DMS 273 (cell line): ENCODE measurements around the gene EWSR1.

Source experiments
- DNase-seq: peaks from one replicate; lab custom pipeline; 2025; ENCODE audit not compliant: unreplicated experiment; lab: John Stamatoyannopoulos, UW

EWSR1 gene

DNA sequence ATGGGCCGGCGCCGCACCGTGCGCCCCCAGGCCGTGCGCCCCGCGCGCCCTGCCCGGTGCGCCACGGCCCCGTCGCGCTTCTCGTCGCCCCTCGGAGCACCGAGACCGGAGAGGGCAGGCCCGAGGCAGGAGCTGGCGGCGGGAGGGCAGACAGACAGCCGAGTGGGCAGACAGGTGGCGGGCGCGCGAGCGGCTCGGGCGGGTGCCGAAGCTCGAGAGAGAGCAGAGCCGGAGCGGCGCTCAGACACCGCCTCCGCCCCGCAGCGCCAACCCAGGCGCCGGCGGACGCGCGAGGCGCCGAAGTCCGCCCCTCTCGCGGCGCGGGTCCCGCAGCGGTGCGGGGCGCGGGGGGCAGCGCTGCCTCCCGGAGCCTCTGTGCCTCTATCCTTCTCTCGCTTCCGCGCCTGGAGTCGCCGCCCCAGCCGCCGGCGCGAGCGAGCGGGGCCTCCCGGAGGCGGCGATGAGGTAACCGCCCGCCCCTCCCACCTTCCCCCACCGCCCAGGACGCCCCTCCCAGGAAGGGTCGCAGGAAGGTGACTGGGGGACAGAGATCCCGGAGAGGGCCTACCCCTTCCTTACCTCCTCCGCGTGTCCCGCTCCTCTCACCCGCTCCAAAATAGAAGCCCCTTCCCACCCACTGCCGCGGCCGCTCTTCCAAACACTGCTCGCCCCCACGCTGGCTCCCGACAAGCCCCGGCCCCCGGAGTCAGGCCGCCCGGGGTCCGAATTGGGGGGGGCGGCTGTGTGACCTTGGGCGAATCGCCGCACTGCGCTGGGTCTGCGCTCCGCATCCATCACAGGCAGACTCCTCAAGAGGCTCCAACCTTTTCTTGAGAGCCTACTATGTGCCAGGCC is 47.4 kb downstream of the EWSR1 start, which contains the start of gene RASL10A:
Gene RASL10A (minus strand): TSS at position 412 of the 855 bp plus-strand sequence. CDS start 451 bp downstream, outside the sequence.
- peak; percentile 63 for DNase-seq

DNA sequence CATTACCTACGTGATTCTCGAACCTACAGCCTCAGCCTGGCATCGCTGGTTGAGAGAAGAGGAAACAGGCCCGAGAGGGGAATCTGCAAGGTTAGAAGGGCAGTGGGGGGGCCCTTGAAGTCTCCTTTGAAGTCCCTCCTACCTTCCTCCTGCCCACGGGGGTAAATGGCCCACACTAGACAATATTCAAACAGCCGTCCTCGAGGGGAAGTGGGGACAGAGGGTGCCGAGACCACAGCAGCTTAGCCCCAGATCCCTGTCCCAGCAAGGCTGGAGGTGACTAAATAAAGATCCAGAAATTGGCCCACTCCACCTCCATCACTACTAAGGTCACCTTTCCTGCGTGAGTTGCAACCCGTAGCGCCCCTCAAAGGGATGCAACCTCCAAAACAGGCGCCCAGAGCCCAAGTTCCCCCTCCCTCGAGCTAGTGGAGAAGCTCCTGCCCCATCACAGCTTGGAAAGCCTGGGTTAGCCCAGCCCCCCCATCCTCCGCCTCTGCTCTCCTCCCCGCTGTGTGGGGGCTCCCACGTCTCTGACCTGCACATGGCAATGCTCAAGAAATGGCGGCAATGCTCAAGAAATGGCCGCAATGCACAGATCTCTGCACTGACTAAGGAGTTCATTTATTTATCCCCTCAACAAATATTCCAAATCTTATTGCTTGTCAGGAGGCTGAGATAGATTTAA is 48.2 kb downstream of the EWSR1 start:
- DNase-seq = no peak

DNA sequence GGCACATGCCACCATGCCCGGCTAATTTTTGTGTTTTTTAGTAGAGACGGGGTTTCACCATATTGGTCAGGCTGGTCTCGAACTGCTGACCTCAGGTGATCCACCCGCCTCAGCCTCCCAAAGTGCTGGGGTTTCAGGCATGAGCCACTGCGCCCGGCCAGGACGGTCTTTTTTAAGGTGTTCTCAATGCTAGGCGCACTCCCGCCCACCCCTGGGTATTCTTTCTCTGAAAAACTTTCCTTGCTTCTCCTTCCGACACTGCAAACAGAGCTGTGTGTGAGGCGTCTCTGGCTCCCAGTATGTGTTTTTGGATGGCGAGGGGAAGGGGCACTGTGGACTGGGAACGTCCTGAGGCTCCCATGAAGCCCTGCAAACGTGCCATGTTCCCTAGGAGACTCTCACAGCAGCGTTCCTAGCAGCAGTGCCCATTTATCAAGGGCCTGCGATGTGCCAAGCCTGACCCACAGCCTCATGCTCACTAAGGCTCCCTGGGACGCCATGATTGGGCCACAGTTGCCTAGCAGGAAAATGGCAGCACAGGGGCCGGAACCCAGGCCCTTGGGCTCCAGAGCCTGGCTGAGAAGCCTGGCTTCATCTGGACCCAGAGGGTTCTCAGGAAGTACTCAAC is 49.9 kb downstream of the EWSR1 start:
- no peak for DNase-seq

DNA sequence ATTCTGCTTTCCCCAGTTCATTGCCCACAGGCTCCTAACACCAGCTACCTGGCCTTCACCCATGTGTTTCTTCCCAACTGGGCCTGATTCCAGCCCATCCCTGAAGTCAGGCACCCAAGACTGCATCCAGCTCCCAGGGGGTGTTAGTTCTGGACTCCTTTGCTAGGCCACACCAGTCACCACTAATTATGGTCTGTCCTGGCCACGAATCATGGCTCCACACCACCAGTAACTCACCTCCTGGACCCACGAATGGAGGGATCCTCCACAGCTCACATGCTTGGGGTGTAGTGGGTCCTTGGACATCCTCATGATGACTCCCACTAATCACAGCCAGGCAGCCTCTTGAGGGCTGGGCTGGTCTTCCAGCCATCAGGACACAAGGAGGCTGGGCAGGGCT is 51.0 kb downstream of the EWSR1 start:
- no peak for DNase-seq

DNA sequence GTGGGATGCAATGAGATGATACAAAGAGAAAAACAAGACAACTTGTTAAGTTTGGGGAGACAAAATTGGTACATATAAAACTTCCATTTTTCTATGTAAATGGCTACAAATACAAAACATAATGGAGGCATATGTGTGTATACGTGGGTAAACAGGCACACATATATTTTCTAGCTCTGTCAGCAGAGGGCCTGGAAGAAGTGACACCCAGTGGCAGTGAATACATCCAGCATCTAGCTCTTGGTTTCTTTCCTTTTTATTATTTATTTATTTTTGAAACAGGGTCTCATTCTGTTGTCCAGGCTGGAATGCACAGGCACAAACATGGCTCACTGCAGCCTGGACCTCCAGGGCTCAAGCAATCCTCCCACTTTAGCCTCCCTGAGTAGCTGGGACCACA is 52.5 kb downstream of the EWSR1 start:
- DNase-seq = peak; percentile 41

DNA sequence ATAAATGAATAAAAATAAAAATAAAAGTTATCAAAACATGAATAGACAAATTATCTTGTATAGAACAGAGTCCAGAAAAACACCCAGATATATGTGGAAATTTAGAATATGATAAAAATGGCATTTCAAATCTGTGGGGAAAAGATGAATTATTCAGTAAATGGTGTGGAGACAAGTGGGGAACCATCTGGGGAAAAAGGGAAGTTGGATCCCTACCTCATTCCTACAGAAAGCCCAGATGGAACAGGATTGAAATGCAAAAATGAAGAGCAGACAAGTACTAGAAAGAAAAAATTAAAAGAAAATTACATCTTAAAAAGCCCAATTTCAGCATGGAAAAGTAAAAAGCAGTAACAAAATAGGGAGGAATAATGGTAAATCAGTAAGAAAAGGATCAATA is 55.6 kb downstream of the EWSR1 start:
- no peak for DNase-seq

DNA sequence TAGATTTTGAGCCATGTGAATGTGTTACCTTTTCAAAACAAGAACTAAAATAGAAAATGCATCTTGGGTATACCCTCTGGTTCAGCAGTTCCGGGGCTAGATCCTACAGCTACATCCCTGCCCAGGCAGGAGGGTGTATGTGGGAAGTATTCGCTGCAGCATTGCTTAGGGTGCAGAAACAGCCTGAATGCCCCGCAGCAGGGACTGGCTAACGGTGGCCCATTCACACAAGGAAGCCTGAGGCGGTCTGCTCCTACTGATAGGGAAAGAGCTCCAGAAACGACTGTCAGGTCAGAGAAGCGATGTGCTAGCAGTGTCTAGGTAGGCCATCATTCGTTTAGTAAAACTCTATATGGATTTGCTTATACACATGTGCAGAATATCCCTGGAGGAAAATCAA is 57.3 kb downstream of the EWSR1 start:
- no peak for DNase-seq

DNA sequence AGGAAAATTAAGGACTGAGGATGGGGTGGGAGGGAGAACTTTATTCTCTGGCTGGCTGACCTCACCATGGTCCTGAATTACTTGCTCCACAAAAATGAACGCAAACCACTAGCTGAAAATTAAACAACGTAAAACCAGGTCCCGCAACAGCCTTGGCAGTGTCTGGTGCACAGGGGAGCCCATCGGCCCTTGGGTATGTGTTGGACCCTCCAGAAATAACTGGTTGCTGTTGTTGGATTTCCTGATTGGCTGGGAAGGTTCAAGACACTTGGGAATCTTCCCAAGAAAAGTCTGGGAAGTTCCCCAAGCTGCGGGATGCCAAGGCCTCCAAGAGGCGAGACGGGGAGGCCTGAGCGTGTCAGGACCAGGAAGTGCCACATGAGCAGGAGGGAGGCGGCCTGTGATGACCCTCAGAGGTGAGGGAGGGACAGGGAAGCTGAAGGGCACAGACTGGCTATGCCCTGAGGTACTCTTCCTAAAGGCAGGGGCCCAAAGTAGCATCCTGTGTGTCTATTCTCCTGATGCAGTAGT is 57.8 kb downstream of the EWSR1 start:
- no peak for DNase-seq

DNA sequence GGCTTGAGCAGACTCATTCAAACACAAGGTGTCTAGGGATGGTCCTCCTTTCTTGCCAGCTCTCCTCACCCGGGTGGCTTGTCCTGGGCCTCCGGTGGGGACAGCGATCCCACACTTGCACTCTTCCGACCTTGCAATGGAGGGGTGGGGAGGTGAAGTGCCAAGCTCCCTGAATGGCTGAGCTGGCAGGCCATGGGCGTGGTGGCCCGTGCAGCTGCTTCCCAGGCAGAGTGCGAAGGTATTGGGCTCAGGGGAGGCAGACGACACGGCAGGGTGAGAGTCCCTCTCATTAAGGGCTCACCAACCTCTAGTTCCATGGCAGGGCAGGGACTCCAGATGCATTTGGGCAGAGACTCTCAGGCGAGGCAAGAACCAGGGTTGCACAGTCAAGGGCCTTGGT is 58.4 kb downstream of the EWSR1 start:
- no peak for DNase-seq

DNA sequence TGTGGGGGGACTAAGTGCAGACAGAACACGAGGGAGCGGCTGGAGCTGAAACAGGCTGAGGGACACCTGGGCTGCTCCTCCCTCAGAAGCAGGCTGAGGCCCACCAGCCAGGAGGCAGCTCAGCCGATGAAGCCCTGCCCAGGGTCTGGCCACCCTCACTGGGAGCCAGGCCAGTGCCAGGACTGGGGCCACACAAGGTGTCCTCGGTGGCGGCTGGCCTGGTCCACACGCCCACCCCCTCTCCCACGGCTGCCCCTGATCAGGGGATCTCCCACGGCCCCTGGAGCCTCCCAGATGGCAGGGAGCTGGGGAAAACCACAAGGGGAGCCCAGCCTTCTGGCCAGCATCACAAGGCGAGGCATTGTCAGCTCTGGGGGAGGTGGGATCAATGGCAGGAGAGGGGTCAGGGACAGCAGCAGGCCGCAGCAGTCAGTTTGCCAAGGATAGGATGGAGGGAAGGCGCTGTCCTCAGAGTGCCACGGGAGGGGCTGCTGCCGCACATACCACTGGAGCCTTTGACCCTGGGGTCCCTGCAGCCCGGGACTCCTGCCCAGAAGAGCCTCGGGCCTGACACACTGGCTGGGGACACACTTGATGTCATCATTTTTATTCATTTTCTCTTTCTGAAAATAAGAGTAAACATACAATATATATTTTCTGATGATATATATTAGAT is 59.2 kb downstream of the EWSR1 start:
- no peak for DNase-seq

DNA sequence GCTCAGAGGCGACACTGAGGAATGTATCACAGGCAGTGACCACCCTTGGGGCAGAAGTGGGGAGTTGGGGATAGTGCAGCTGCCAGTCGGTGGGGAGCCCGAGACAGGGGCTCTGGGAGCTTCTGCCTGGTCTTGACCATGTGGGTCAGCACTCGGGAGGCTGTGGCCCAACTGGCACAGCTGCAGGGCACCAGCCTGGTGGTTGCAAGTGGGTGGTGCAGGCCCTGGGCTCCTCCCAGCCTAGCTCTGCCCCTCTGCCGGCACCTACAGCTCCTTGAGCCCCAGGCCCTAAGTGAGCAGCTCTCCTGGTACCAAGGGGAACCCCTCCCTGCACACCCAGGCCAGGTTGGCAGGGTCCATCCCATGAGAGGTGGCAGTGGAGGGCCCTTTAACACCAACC is 60.0 kb downstream of the EWSR1 start:
- peak; percentile 44 for DNase-seq

DNA sequence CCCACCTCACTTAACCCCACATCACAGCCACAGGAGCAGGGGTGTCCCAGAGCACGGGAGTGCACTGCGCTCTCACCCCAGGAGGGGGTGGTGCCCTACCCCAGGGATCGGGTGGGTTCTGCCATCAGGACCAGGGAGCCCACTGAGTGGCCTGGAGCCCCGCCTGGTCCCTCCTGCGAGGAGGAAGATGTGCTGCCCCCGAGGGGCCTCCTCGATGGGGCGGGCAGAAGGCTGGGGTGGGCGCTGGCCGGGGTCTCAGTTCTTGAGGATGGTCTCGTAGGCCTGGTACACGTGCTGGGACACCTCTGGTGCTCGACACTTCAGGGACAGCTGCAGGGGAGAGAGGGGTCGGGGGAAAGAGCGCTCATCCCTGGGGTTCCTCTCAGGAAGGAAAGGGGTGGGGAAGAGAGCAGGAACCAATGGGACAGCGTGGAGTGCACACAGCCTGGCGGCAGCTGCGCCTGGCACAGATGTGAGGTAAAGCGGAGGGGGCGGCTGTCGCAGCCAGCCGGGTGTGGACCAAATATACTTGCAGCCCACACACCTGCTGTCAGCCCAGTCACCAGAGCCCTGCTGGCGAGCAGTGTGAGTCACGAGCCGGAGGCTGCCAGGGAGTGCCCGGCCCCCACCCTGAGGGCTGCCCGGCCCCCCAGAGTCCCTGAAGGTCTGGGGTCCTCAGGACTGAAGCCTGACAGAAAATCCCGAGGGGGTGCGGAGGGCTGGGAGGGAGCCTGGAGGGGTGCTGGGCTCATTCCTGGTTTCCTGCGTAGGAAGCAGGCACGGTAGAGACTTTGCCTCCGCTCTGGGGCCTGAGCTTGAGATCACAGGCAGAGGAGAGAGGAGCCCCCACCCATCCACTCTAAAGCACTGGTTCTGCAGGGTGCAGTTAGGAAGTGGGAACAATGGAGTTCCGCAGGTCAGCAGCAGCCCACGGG is 60.8 kb downstream of the EWSR1 start:
- peak; percentile 94 for DNase-seq

DNA sequence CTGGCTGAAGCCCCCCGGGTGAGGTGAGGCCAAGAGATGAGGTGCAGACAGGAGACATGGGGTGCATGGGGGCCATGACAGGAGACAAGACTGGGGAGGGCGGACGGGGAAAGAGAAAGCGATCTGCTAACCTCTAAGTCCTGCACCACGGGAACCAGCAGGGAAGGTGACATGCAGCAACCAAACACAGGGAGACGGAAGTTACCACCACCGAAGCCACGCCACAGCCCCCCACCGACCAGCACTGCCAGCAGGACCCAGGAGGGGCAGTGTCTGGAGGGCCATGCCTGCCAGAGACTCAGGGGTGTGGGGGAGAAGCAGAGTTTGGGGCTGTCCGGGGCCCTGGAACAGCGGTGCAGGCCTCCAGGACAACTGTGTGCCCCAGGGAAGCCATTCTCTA is 61.5 kb downstream of the EWSR1 start:
- no peak for DNase-seq

DNA sequence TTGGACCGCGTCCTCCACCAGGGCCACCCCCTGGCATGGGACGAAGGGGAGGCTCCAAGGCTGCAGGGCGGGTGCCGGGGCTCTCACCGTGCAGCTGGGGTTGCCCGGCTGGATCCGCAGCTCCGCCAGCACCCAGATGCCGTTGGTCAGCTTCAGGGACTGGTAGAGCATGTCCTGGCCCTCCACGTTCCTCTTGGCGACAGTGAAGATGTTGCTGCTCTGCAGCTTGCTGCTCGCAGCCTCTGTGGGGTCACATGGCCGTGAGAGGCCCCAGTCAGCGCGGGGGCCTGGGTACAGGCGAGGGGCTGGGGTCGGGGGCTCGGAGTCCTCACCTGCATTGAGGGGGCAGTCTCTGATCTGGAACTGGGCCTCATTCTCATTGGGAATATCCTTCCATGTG is 62.2 kb downstream of the EWSR1 start:
- no peak for DNase-seq

DNA sequence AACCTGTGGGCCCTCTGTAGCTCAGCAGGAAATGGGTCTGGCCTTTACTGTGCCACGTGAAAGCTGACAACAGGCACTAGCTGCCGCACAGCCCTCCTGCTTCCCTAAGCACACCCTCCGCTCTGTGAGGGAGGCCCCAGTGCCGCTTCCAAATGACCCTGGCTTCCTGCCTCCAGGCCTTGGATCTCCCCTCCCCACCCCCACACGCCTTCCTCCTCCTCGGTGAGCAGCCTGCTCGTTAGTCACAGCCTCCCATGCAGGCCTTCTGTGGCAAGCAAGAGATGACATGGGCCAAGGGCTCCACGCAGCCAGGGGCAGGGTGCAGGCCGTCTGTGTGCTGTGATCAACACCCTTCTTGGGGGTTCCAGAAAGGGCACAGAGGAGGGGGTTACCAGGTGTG is 62.7 kb downstream of the EWSR1 start:
- peak; percentile 78 for DNase-seq

DNA sequence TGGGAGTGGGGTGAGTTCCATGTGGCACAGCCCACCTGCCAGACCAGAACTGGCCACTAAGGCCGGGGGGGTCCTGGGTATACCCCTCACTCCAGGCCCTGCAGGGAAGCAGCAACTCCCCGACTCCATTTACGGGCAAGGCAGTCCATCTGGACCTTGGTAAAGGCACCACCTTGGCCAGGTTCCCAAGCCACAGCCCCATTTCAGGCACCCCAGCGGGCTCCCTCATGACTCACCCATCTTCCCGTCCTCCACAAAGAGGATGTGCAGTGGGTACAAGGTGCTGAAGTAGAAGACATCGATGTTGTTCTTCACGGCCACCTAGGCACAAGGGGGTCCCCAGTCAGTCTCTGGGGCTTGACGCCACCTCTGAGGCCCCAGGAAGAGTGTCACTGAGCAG is 63.1 kb downstream of the EWSR1 start:
- DNase-seq = peak; percentile 59

DNA sequence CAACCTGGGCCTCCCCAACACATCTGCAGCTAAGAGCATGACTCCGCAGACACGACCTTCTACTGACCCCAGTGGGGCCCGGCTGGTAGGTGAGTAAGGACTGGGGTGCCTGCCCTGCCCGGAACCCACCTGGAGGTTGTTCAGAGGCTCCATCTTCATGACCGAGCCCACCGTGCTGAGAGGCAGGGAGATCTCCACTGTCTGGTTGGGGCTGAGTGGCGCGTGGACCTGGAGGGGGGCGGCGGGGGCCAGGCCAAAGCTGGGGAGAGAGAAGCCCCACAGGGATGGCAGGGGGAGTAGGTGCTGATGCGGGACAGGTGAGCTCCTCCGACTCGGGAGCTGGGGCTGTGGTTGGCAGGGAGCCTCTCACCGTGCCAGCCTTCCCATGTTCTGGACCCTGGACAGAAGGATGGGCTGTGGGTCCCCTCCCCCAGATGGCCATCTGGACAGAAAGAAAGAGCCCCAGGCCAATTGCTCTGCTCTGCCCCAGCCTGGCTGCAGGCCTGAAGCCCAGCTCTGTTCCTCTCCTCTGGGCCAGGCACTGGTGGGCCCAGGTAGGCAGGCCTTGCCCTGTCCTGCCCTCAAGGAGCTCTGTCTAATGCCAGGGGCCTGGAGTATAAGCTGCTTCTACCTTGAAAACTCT is 63.7 kb downstream of the EWSR1 start:
- DNase-seq = peak; percentile 31

DNA sequence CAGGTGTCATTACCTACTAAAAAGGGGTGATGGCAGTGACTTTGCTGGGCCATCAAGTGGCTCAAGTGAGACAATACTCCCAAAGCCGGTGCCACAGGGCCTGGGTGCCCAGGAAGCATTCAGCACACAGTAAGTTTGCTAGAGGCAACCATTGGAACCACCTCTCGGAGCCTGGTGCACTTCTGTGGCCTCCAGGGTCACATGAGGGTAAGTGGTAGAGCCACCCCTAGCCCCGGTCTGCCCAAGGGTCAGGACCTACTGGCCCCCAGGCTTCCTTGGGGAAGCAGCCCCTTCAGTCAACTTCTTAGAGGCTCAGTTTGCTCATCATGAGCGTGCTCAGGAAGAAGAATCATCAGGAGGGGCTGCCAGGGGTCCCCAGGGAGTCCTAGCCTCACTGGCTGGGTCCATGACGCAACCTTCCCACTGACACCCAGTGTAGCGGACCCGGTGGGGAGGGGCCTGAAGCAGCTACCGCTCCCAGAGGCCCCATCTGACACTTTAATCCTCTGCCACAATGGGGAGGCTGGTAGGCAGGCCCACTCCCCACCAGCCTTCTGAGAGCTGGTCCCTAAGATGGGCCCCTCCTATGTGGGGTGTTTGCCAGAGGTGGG is 64.9 kb downstream of the EWSR1 start:
- DNase-seq = no peak

DNA sequence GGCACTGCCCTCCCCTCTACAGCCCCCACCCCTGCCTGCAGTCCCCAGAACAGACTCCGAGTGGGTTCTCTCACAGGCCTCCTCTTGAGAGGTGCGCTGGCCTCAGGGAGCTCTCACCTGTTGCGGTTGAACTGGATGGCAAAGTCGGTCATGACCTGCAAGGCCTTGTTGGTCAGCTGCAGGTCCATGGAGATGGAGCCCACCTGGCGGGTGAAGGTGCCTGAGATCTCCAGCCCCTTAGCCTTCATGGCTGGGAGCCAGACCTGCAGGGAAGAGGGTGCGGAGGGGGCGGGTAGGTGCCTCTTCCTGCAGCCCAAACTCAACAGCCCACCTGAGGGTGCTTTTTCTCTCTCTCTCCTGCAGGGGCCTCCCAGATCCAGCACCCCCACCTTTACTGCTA is 66.1 kb downstream of the EWSR1 start:
- DNase-seq = no peak
